ENCODE results near the gene TMEM187. TPM values are rescaled to one million over a fixed set of nuclear protein-coding genes. Genes with fewer than 3 reads are reported as not detected.

Gene TMEM187
- total RNA-seq, 1 donor from 2014 or later: 2.4 TPM

- no peaks in the 10 kb centered on the region for H3K9me3 ChIP-seq (ENCODE audit: low read depth)
- H2AFZ ChIP-seq (replicated peaks): no peak overlapping the region
- H4K20me1 ChIP-seq (ENCODE audit: low read depth): no peaks in the 10 kb centered on the region
- H3K9me3 Mint-ChIP-seq: peaks cover 14% of the 10 kb centered on the region
- DNase-seq (ENCODE audit: low spot score): no peak
- H3K36me3 ChIP-seq: no peaks in the 10 kb centered on the region
- no peak overlapping the region for H3K4me2 ChIP-seq
- H3K4me1 Mint-ChIP-seq: peaks cover 23% of the 10 kb centered on the region
- H3K27me3 Mint-ChIP-seq (ENCODE audit: insufficient read depth, low read depth): no peaks in the 10 kb centered on the region
- H3K4me3 Mint-ChIP-seq: no peak overlapping the region
- H3K4me1 ChIP-seq: no peaks in the 10 kb centered on the region
- H3F3A ChIP-seq (ENCODE audit: low read depth): no peaks in the 10 kb centered on the region
- no peak overlapping the region for H3K27ac Mint-ChIP-seq
- H3K9ac ChIP-seq: no peak overlapping the region
- H3K27me3 ChIP-seq: no peaks in the 10 kb centered on the region
- TF ChIP-seq EZH2 (IDR thresholded peaks at IDR 0.05) (no peak), CTCF (IDR thresholded peaks at IDR 0.05) (no peak), EZH2phosphoT487 (IDR thresholded peaks at IDR 0.05) (no peak)
- peaks cover 3% of the 10 kb centered on the region for H3K36me3 Mint-ChIP-seq
- H3K4me3 ChIP-seq: no peak overlapping the region
- H3K27ac ChIP-seq: no peak overlapping the region
- no peaks in the 10 kb centered on the region for H3K79me2 ChIP-seq (ENCODE audit: low read depth)
Measured at GRCh38 chrX:154022108-154022507, 49.6 kb downstream of the TMEM187 start.

GRCh38 chrX:154023276-154024000 is 50.9 kb downstream of the TMEM187 start:
- Histone ChIP-seq H3K4me1 (no peaks in the 10 kb centered on the region), H3K36me3 (no peaks in the 10 kb centered on the region), H3F3A (ENCODE audit: low read depth) (no peaks in the 10 kb centered on the region), H2AFZ (replicated peaks) (no peak overlapping the region), H3K9ac (no peak overlapping the region), H3K27ac (no peak overlapping the region), H3K4me2 (no peak overlapping the region), H3K9me3 (ENCODE audit: low read depth) (no peaks in the 10 kb centered on the region), H3K4me3 (no peak overlapping the region), H3K27me3 (no peaks in the 10 kb centered on the region), H3K79me2 (ENCODE audit: low read depth) (no peaks in the 10 kb centered on the region), H4K20me1 (ENCODE audit: low read depth) (no peaks in the 10 kb centered on the region)
- no peak for DNase-seq (ENCODE audit: low spot score)
- Mint-ChIP-seq H3K4me1 (peaks cover 23% of the 10 kb centered on the region), H3K27ac (no peak overlapping the region), H3K4me3 (no peak overlapping the region), H3K27me3 (ENCODE audit: insufficient read depth, low read depth) (no peaks in the 10 kb centered on the region), H3K36me3 (peaks cover 7% of the 10 kb centered on the region), H3K9me3 (peaks cover 16% of the 10 kb centered on the region)
- TF ChIP-seq EZH2 (IDR thresholded peaks at IDR 0.05) (no peak), CTCF (IDR thresholded peaks at IDR 0.05) (no peak), EZH2phosphoT487 (IDR thresholded peaks at IDR 0.05) (no peak)

- Mint-ChIP-seq H3K36me3 (peaks cover 10% of the 10 kb centered on the region), H3K4me1 (peaks cover 20% of the 10 kb centered on the region), H3K27ac (no peak overlapping the region), H3K9me3 (peaks cover 17% of the 10 kb centered on the region), H3K27me3 (ENCODE audit: insufficient read depth, low read depth) (peaks cover 2% of the 10 kb centered on the region), H3K4me3 (no peak overlapping the region)
- no peaks in the 10 kb centered on the region for H3K4me1 ChIP-seq
- H3K4me2 ChIP-seq: no peak overlapping the region
- DNase-seq (ENCODE audit: low spot score): no peak
- H3F3A ChIP-seq (ENCODE audit: low read depth): no peaks in the 10 kb centered on the region
- H3K9me3 ChIP-seq (ENCODE audit: low read depth): no peaks in the 10 kb centered on the region
- H3K79me2 ChIP-seq (ENCODE audit: low read depth): no peaks in the 10 kb centered on the region
- TF ChIP-seq CTCF (IDR thresholded peaks at IDR 0.05): no peak
- TF ChIP-seq EZH2 (IDR thresholded peaks at IDR 0.05): no peak
- no peak for TF ChIP-seq EZH2phosphoT487 (IDR thresholded peaks at IDR 0.05)
- no peaks in the 10 kb centered on the region for H3K36me3 ChIP-seq
- H3K9ac ChIP-seq: no peak overlapping the region
- H2AFZ ChIP-seq (replicated peaks): no peak overlapping the region
- H4K20me1 ChIP-seq (ENCODE audit: low read depth): no peaks in the 10 kb centered on the region
- H3K4me3 ChIP-seq: no peak overlapping the region
- H3K27ac ChIP-seq: no peak overlapping the region
- no peaks in the 10 kb centered on the region for H3K27me3 ChIP-seq
Measured at GRCh38 chrX:154024271-154024670, 51.7 kb downstream of the TMEM187 start.

All from neural progenitor cell (in vitro differentiated cells).